HG02759 (cell line): ENCODE results near the gene PPP4C.
A peak's percentile ranks its signal among the peaks of the same experiment; 100 is the strongest.
"Not testable (repeated sequence)": the region's sequence is repeated elsewhere in the genome, so short reads cannot be mapped to it uniquely, and the experiment has no call there.

Experiments used
- ATAC-seq: cut with Tn5 transposase; IDR thresholded peaks from one replicate; pipeline ENCODE4 v1.9.1; 2021; ENCODE audit warnings: mild to moderate bottlenecking, moderate library complexity; ENCODE audit not compliant: unreplicated experiment

PPP4C gene

GRCh38 chr16:30075503-30076275 lies at the start of gene PPP4C:
PPP4C (plus strand) TSS chr16:30075994; CDS start chr16:30076378, 384 bp downstream.
- ATAC-seq = peak; percentile 90

- ATAC-seq = no peak
These were observed 49.3 kb upstream of the PPP4C start for GRCh38 chr16:30026449-30026848.

GRCh38 chr16:30027588-30028437 lies 48.0 kb upstream of the PPP4C start:
- ATAC-seq = no peak

GRCh38 chr16:30028438-30029076 lies 47.2 kb upstream of the PPP4C start:
- ATAC-seq = no peak

GRCh38 chr16:30030011-30030685 lies 45.6 kb upstream of the PPP4C start:
- no peak for ATAC-seq

GRCh38 chr16:30030841-30031413 lies 44.9 kb upstream of the PPP4C start, which contains the start of gene TLCD3B:
TLCD3B (minus strand) TSS chr16:30031271; CDS start chr16:30030527, 744 bp downstream.
- ATAC-seq = no peak

- no peak for ATAC-seq
These were observed 44.3 kb upstream of the PPP4C start for GRCh38 chr16:30031477-30031918.

- ATAC-seq = no peak
These were observed 43.5 kb upstream of the PPP4C start for GRCh38 chr16:30032083-30032819.

- ATAC-seq = no peak
These were observed 42.5 kb upstream of the PPP4C start for GRCh38 chr16:30033270-30033669.

GRCh38 chr16:30040221-30040620 lies 35.6 kb upstream of the PPP4C start:
- ATAC-seq = no peak

- ATAC-seq = not testable (repeated sequence)
These were observed 35.1 kb upstream of the PPP4C start for GRCh38 chr16:30040690-30041089.

GRCh38 chr16:30041841-30042240 lies 34.0 kb upstream of the PPP4C start:
- ATAC-seq = no peak

GRCh38 chr16:30046178-30046577 lies 29.6 kb upstream of the PPP4C start:
- no peak for ATAC-seq

GRCh38 chr16:30046588-30046987 lies 29.2 kb upstream of the PPP4C start:
- ATAC-seq = no peak

GRCh38 chr16:30049871-30050270 lies 25.9 kb upstream of the PPP4C start:
- ATAC-seq = no peak

GRCh38 chr16:30051518-30051917 lies 24.3 kb upstream of the PPP4C start:
- no peak for ATAC-seq

GRCh38 chr16:30052671-30053372 lies 23.0 kb upstream of the PPP4C start:
- ATAC-seq = peak; percentile 84

- no peak for ATAC-seq
These were observed 22.3 kb upstream of the PPP4C start for GRCh38 chr16:30053376-30054015.

GRCh38 chr16:30054451-30054850 lies 21.3 kb upstream of the PPP4C start:
- no peak for ATAC-seq
